ENCODE results near the gene PTPN4. TPM values are rescaled to one million over a fixed set of nuclear protein-coding genes. Genes with fewer than 3 reads are reported as not detected.

PTPN4 gene
- polyA plus RNA-seq, 1 donor from 2014 or later: 22.0 TPM

GRCh38 chr2:119983108-119983507 is 223.4 kb downstream of the PTPN4 start:
- Histone ChIP-seq H3K36me3 (ENCODE audit: insufficient read depth, low read length) (no peaks in the 10 kb centered on the region), H3K27me3 (ENCODE audit: insufficient read depth, low read depth, low read length) (no peaks in the 10 kb centered on the region), H3F3A (ENCODE audit: insufficient read depth, low read length, poor library complexity, severe bottlenecking) (no peaks in the 10 kb centered on the region), H2AFZ (ENCODE audit: low read depth, low read length) (no peak overlapping the region), H3K79me2 (replicated peaks; ENCODE audit: insufficient read depth, low read length) (no peaks in the 10 kb centered on the region), H3K4me3 (ENCODE audit: low read length) (no peak overlapping the region), H3K9me2 (ENCODE audit: insufficient read depth, low read length) (no peaks in the 10 kb centered on the region), H3K4me2 (ENCODE audit: low read length) (no peak overlapping the region), H4K20me1 (ENCODE audit: insufficient read depth) (no peaks in the 10 kb centered on the region), H3K9me3 (ENCODE audit: low read length) (no peaks in the 10 kb centered on the region), H3K9ac (ENCODE audit: low read length) (no peak overlapping the region), H3K27ac (ENCODE audit: low read length) (no peak overlapping the region)
- TF ChIP-seq REST (IDR thresholded peaks at IDR 0.05; ENCODE audit: borderline replicate concordance): no peak
- no peak for TF ChIP-seq EZH2 (IDR thresholded peaks at IDR 0.05; ENCODE audit: borderline replicate concordance, insufficient read depth, low read length, poor library complexity, severe bottlenecking)
- TF ChIP-seq MXI1 (conservative IDR thresholded peaks at IDR 0.05; ENCODE audit: poor library complexity, severe bottlenecking): no peak
- TF ChIP-seq EP300 (conservative IDR thresholded peaks at IDR 0.05; ENCODE audit: poor library complexity, severe bottlenecking): no peak
- TF ChIP-seq CTCF (IDR thresholded peaks at IDR 0.05; ENCODE audit: poor library complexity, severe bottlenecking): no peak
- TF ChIP-seq RAD21 (conservative IDR thresholded peaks at IDR 0.05): no peak
- no peak for TF ChIP-seq SMC3 (conservative IDR thresholded peaks at IDR 0.05; ENCODE audit: poor library complexity)
- TF ChIP-seq POLR2AphosphoS5 (IDR thresholded peaks at IDR 0.05): no peak
- TF ChIP-seq TAF1 (IDR thresholded peaks at IDR 0.05; ENCODE audit: low read depth): no peak

DNA sequence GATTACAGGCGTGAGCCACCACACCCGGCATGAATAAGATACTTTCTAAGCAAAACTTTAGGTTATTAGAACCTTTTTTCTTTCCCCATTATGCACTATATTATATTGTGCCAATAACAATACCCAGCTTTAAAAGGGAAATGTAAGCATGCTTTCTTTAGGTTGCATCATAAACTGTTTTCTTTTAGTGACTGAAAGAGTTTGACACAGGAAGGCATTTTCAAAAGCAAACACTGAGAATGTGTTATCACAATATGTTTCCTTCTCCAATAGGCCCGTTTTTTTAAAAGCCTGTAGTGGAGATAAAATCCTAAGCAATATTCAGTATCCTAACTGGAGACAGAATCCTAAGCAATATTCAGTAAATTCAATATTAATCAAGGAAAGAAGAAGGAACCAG is 236.4 kb downstream of the PTPN4 start:
- H3K79me2 ChIP-seq (replicated peaks; ENCODE audit: insufficient read depth, low read length): no peaks in the 10 kb centered on the region
- H3K27ac ChIP-seq (ENCODE audit: low read length): no peak overlapping the region
- no peaks in the 10 kb centered on the region for H3F3A ChIP-seq (ENCODE audit: insufficient read depth, low read length, poor library complexity, severe bottlenecking)
- no peaks in the 10 kb centered on the region for H3K9me2 ChIP-seq (ENCODE audit: insufficient read depth, low read length)
- H2AFZ ChIP-seq (ENCODE audit: low read depth, low read length): no peak overlapping the region
- no peak overlapping the region for H3K4me2 ChIP-seq (ENCODE audit: low read length)
- TF ChIP-seq POLR2AphosphoS5 (IDR thresholded peaks at IDR 0.05) (no peak), SMC3 (conservative IDR thresholded peaks at IDR 0.05; ENCODE audit: poor library complexity) (no peak), EP300 (conservative IDR thresholded peaks at IDR 0.05; ENCODE audit: poor library complexity, severe bottlenecking) (no peak), TAF1 (IDR thresholded peaks at IDR 0.05; ENCODE audit: low read depth) (no peak), EZH2 (IDR thresholded peaks at IDR 0.05; ENCODE audit: borderline replicate concordance, insufficient read depth, low read length, poor library complexity, severe bottlenecking) (no peak), REST (IDR thresholded peaks at IDR 0.05; ENCODE audit: borderline replicate concordance) (no peak), RAD21 (conservative IDR thresholded peaks at IDR 0.05) (no peak), CTCF (IDR thresholded peaks at IDR 0.05; ENCODE audit: poor library complexity, severe bottlenecking) (no peak), MXI1 (conservative IDR thresholded peaks at IDR 0.05; ENCODE audit: poor library complexity, severe bottlenecking) (no peak)
- no peak overlapping the region for H3K9ac ChIP-seq (ENCODE audit: low read length)
- no peaks in the 10 kb centered on the region for H4K20me1 ChIP-seq (ENCODE audit: insufficient read depth)
- H3K4me3 ChIP-seq (ENCODE audit: low read length): no peak overlapping the region
- no peaks in the 10 kb centered on the region for H3K36me3 ChIP-seq (ENCODE audit: insufficient read depth, low read length)
- no peaks in the 10 kb centered on the region for H3K27me3 ChIP-seq (ENCODE audit: insufficient read depth, low read depth, low read length)
- no peaks in the 10 kb centered on the region for H3K9me3 ChIP-seq (ENCODE audit: low read length)

All from neural cell (in vitro differentiated cells).